HT1080 (cell line): ENCODE results near the gene PIK3C3. TPM values are rescaled to one million over a fixed set of nuclear protein-coding genes. Genes with fewer than 3 reads are reported as not detected.
"Not testable (repeated sequence)": the region's sequence is repeated elsewhere in the genome, so short reads cannot be mapped to it uniquely, and the experiment has no call there.

Experiments
- DNase-seq: peaks from one replicate; pipeline ENCODE4 v3.0.0-alpha.2; 2015; ENCODE audit warnings: low read depth
- total RNA-seq: library from RNA; depleted of rRNA; stranded (reverse); fragments of >200 nt; shearing (Covaris generic); gene quantifications from 2 replicates; pipeline ENCODE4 v1.2.3, GENCODE V29; 2014

The PIK3C3 gene
- total RNA-seq, 1 experiment from 2014 or later: 37.6 TPM

GRCh38 chr18:42018831-42019230 lies 63.8 kb downstream of the PIK3C3 start:
- DNase-seq: no peak

DNA sequence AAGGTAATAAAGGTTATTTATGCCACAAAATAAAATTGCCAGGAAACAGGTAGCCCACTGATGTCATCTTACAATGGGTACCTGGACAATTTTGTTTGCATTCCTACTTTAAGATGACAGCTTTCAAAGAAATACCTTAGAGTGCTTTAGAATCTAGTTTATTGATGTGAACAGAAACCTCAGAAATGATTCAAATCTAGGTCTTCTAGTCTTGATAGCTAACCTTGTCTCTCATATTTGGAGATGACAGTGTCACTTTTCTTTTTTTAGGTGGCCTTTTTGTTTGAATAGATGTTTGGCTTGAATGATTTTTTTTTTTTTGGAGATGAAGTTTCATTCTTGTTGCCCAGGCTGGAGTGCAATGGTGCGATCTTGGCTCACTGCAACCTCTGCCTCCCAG lies 69.1 kb downstream of the PIK3C3 start:
- DNase-seq: no peak

DNA sequence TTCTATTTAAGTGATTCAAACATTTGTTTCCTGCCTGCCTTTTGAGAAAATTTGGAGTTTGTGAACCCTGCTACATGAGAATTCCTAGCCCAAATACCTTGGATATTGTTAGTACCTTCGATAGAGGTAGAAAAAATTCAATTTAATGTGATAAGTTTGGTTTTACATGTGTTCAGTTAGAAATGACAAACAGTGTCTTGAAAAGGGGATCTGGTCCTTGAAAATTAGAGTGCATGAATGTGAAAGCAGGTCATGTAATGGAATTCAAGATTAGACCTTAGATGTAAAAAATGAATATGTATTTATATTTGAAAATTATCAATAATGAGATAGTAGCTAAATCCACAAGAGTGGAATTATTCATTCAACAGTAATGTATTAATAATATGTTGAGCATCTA lies 70.5 kb downstream of the PIK3C3 start:
- DNase-seq: no peak

DNA sequence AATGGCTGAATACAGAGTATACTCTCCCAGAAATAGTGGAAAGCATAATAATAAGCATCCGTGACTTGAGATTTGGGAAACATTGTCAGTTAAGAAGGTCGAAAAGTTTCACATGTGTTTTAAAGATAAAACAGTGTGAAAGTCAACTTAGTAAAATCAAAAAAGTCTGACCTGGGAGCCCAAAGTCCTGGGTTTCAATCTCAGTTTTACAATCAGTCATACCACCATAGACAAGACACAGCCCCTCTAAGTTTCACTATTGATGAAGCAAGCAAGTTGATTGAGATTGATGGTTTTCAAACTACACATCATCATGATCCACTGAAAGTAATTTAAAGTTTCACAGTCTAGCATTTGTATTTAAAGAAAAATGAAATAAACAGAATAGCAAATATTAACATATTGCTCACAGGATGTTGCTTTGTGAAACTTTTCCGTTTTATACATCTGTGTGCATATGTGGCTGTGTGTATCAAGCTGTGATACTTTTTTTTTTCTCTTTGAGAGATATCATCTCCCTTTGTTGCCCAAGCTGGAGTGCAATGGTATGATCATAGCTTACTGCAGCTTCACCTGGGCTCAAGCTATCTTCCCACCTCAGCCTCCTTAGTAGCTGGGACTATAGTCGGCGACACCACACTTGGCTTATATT lies 71.1 kb downstream of the PIK3C3 start:
- DNase-seq: no peak

GRCh38 chr18:42028247-42028832 lies 73.3 kb downstream of the PIK3C3 start:
- DNase-seq: peak; percentile 23

GRCh38 chr18:42029092-42029491 lies 74.1 kb downstream of the PIK3C3 start:
- no peak for DNase-seq

DNA sequence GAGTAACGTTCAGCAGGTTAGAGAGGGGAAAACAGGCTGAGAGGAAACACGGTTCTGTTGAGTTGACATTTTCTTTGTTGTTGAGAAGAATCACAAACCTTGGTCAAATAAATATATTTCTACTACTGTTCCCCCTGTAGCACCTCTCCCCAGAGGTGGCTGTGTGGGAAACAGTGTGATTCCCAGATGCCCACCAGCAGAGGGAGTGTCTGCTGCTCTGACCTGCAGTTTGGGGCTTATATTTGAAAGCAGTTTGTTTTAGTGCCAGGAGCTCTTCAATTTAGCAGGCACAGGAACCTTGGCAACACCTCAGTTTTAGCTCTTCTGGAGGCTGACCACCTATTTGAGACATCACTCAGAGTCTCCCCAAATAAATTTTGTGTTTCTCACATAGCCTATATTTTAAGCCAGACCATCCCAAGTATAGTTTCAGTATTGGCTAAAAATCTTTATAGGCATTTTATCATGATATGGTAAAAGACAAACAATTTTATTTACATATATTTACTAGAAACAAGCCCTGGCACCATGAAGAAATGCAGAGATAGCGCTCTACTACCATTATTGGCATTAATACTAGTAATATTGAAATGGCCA lies 75.7 kb downstream of the PIK3C3 start:
- DNase-seq: peak; percentile 8

DNA sequence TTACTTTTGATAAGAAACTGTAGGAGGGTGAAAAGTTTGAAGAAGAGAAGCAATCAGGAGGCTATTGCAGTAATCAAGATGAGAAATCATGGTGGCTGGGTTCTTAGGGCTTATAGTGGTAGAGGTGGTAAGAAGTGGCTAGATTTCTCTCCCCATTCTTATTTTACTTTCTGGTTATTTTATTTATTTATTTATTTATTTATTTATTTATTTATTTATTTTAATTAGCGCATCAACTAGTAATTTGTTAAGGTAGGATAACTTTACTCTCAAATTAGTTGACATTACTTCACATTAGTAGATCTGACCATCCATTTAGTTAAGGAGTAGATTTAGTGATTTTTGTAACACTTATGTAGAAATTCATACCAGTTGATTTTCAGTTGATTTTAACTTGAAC lies 77.4 kb downstream of the PIK3C3 start:
- no peak for DNase-seq

DNA sequence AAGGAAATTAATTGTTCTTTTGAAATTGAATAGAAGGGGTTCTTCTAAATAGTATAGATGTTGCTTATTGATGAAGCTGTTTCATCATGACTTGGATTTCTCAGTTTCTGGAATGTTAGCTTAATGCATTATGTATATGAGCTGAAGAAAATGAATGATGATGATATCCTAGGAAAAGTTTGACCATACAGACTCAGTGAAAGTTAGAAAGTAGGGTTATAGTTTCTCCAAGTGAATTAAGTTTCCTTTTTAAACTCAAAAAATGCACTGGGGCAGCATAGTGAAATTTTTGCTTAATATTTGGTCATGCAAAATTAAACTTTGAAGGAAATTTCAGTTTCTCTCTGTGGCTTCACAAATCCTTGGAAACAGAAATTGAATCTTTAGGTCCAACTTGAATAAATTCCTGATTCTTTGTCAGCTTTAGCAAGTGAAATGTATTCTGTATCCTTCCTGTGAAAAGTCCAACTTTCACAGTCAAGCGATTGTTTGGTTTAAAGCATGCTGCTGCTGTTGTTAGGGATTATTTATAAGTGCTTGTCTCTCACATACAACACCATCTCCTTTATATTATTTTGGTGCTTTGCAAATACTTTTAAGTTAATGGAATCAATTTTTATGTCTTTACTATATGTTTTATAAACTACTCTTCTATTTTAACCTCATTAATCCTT lies 78.2 kb downstream of the PIK3C3 start:
- no peak for DNase-seq

GRCh38 chr18:42038936-42039335 lies 83.9 kb downstream of the PIK3C3 start:
- DNase-seq: peak; percentile 71

- DNase-seq: no peak
Measured at GRCh38 chr18:42039396-42039795, 84.4 kb downstream of the PIK3C3 start.

DNA sequence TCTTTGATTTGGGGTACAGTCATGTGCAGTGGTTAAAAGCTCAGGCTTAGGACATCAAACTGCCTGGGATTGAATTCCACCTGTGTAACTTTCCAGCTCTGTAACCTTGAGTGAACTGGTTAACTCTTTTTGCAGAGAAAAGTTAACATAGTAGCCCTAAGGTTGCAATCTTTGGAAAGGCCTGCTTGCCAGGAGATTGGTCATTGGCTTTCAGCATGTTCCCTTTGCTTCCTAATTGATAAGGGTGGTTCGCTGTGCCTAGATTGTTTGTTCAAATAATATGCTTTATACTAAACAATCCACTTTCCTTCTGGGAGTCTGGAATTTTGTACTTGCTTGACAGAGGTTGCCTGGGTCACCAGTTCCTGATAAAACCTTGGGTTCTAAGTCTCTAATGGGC lies 86.8 kb downstream of the PIK3C3 start:
- no peak for DNase-seq

DNA sequence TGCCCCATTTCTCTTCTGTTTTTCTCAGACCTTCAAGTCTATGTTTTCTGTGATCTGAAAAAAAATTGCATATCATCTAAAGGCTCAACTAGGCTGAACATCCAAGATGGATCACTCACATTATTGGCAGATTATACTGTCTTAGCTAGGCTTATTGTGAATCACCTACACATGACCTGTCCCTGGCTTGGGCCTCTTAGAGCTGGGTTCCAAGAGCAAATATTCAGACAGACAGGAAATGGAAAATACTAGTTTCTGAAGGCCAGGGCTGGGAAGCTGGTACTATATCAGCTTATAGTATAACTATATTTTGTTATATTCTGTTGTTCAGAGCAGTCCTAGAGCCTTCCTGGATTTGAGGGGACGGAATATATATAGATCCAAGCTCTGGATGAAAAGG lies 90.3 kb downstream of the PIK3C3 start:
- DNase-seq: peak; percentile 35

- DNase-seq: peak; percentile 6
Measured at GRCh38 chr18:42047721-42048120, 92.7 kb downstream of the PIK3C3 start.

GRCh38 chr18:42048158-42048557 lies 93.1 kb downstream of the PIK3C3 start:
- DNase-seq: peak; percentile 90

- DNase-seq: not testable (repeated sequence)
Measured at GRCh38 chr18:42049536-42049935, 94.5 kb downstream of the PIK3C3 start.

DNA sequence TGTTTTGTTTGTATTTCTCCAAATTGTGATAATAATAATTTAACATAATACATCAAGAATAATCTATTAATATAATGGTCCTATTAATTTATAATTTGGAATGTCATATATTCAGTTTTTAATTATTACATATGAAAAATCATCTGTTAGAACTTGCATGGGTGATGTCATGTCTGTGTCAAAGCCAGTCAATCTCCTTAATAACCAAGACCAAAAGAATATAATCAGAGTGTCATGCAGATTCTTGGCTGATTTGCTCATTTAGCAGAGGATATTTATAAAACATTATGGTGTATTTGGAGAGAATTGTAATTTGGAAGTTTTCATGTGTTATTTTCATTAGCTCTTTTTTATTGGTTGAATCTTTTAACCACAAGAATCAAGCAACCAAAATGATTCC lies 96.4 kb downstream of the PIK3C3 start:
- DNase-seq: no peak

- DNase-seq: peak; percentile 11
Measured at GRCh38 chr18:42052122-42052708, 97.2 kb downstream of the PIK3C3 start.

DNA sequence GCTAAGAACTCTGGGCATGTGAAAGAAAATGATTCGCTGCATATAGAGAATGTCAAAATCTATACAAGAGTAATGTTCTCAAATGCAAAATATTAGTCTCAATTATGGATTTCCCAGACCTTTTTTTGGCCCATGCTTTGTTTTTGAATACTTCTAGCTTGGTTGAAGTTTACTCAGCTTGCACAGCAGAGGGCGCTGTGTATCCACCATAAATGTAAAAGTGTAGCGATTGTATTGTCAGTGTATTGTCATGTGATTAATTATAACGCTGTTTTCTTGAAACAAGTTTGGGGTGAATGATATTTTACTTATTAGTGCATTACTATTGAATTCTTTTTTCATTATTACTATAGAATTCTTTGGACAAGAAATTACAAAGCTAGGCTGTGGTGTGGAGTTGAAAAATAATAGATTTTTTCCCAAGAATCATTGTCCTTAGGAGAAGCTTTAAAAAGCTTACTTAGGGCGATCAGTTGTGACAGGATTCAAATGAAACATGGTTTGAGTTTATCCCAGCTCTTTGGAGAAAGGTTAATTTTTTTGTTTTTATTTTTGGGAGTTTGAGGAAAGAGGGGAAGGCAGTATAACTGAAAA lies 98.3 kb downstream of the PIK3C3 start:
- peak; percentile 31 for DNase-seq

DNA sequence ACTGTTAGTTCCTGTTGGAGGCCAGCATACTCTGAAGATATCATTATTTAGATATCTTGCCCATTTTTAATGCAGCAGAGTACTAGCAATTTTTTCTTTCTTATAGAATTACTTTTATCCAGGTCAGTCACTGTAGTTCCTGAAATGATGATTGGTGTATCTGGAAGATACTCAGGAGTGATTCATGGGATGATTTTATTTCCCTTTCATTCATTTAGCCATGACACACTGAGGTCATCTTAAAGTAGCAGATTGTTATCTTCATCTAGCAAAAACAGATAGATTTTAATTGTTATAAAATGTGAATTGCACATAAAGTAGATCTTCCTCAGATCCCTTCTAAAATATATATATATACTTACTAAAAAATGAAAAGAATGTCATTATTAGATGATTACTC lies 109.1 kb downstream of the PIK3C3 start:
- DNase-seq: peak; percentile 23

- no peak for DNase-seq
Measured at GRCh38 chr18:42067518-42067917, 112.5 kb downstream of the PIK3C3 start.

DNA sequence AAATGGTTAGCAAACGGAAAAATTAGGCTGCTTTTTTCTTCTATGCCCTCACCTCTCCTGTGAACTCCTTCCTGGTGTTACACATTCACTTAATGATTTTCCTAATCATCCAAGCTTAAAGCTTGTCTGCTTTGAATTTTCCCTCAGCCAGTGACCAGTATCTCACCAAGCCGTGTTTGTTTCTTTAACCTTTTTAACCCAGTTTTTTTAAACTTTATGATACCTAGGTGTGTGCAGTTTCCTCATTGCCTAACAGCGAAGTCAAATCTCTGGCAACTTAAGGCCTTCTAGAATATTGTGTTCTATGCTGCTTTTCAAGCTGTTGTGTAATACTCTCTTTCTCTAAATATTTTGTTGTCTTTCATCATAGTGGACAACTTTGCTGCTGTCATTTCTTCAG lies 113.0 kb downstream of the PIK3C3 start:
- no peak for DNase-seq
